Body of pancreas (tissue), 4 donors: ENCODE data around the gene CEP112.

Source experiments
- CTCF ChIP-seq, 7 experiments: fragments of 450-650 bp in 4 of 7; fragments of 200-600 bp in 3 of 7; sonication (generic) in 3 of 7; IDR thresholded peaks; one replicate each; pipeline ENCODE4 v1.5.1; 2016 to 2019; ENCODE audit warnings: antibody characterized with exemption in 7 of 7
- POLR2A ChIP-seq, 3 donors: fragments of 450-650 bp; IDR thresholded peaks; one replicate each; pipeline ENCODE4 v1.6.1; 2016; ENCODE audit warnings: antibody characterized with exemption in 3 of 3, mild to moderate bottlenecking in 2 of 3

DNA sequence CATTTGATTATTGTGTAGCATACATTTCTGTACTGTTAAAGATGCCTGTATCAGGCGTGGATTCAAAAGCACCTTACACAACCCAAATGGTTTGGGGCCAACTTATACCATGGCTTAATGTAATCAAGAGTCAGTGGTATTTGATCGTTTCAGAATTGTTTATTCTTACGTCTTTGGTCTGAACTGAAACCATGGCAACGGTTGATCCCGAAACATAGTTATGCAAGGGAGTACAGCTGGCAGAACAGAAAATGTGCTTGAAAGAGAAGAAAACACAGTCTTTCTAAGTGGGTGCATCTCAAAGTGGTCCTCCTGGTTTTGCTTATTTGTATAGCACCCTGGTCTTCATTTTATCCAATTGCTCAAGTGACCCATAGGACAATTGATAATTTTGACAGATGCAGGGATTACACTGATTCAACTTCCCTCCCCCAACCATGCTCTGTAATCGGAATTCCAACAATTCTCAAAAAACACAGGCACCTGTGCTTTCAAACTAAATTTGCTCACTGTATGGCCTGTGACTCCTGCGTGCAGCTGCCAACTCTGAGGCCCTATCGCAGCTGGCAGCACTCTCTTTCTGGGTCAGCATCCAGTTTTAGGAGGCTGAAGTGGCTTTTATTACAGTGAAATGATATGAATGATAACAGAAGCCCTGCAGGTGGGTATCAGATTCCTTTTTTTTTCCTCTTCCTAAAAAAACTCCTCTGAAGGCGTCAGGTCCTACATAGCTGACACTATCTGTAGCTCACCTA lies 553.5 kb downstream of the CEP112 start:
- TF ChIP-seq CTCF (IDR thresholded peaks at IDR 0.05) (no peak), POLR2A (IDR thresholded peaks at IDR 0.05) (no peak)
